Astrocyte (in vitro differentiated cells and primary cell): ENCODE measurements around the gene NINL. TPM values are rescaled to one million over a fixed set of nuclear protein-coding genes. Genes with fewer than 3 reads are reported as not detected.

Source experiments
- DNase-seq: peaks from one replicate; pipeline ENCODE4 v3.0.0-alpha.2; 2010; ENCODE audit warnings: low read depth
- FAIRE-seq: peaks from 2 replicates; lab custom pipeline; 2011; peaks lifted over from hg19 to GRCh38; lab: Jason Lieb, UNC
- H2AFZ ChIP-seq: 2 replicates; pipeline ENCODE4 v1.6.0; 2012; ENCODE audit warnings: low read depth, low read length, inconsistent platforms
- H3K27ac ChIP-seq: 2 replicates; pipeline ENCODE4 v1.5.1; 2011; ENCODE audit warnings: low read depth, low read length, inconsistent platforms
- H3K27me3 ChIP-seq: 2 replicates; pipeline ENCODE4 v1.6.0; 2011; ENCODE audit warnings: low read length, inconsistent platforms; ENCODE audit not compliant: insufficient read depth
- H3K36me3 ChIP-seq: 2 replicates; pipeline ENCODE4 v1.5.1; 2011; ENCODE audit warnings: low read length, inconsistent platforms; ENCODE audit not compliant: insufficient read depth
- H3K4me1 ChIP-seq: 2 replicates; pipeline ENCODE4 v1.5.1; 2011; ENCODE audit warnings: low read length, inconsistent platforms; ENCODE audit not compliant: insufficient read depth
- H3K4me2 ChIP-seq: 2 replicates; pipeline ENCODE4 v1.6.0; 2012; ENCODE audit warnings: low read length, inconsistent platforms
- H3K4me3 ChIP-seq: 2 replicates; pipeline ENCODE4 v1.5.1; 2011; ENCODE audit warnings: low read depth, mild to moderate bottlenecking, low read length, inconsistent platforms; ENCODE audit not compliant: insufficient read depth
- H3K79me2 ChIP-seq: 2 replicates; pipeline ENCODE4 v1.6.0; 2012; ENCODE audit warnings: mild to moderate bottlenecking, low read length, inconsistent platforms; ENCODE audit not compliant: insufficient read depth
- H3K9ac ChIP-seq: 2 replicates; pipeline ENCODE4 v1.6.0; 2012; ENCODE audit warnings: mild to moderate bottlenecking, low read length, inconsistent platforms
- H3K9me3 ChIP-seq: 2 replicates; pipeline ENCODE4 v1.5.1; 2012; ENCODE audit warnings: low read depth, mild to moderate bottlenecking, low read length, inconsistent platforms; ENCODE audit not compliant: insufficient read depth
- H4K20me1 ChIP-seq: 2 replicates; pipeline ENCODE4 v1.6.0; 2012; ENCODE audit warnings: low read length, inconsistent platforms; ENCODE audit not compliant: insufficient read depth
- H3K27ac Mint-ChIP-seq: one replicate; pipeline ENCODE4 v1.8.0; 2021; ENCODE audit warnings: mild to moderate bottlenecking, mixed read lengths; ENCODE audit not compliant: unreplicated experiment
- H3K27me3 Mint-ChIP-seq: one replicate; pipeline ENCODE4 v1.8.0; 2021; ENCODE audit warnings: low read depth, mixed read lengths; ENCODE audit not compliant: unreplicated experiment
- H3K36me3 Mint-ChIP-seq: one replicate; pipeline ENCODE4 v1.8.0; 2021; ENCODE audit warnings: low read depth, mixed read lengths; ENCODE audit not compliant: unreplicated experiment
- H3K4me1 Mint-ChIP-seq: one replicate; pipeline ENCODE4 v1.8.0; 2021; ENCODE audit warnings: low read depth, mixed read lengths; ENCODE audit not compliant: unreplicated experiment
- H3K4me3 Mint-ChIP-seq: one replicate; pipeline ENCODE4 v1.8.0; 2021; ENCODE audit warnings: mild to moderate bottlenecking, moderate library complexity, mixed read lengths; ENCODE audit not compliant: unreplicated experiment
- H3K9me3 Mint-ChIP-seq: one replicate; pipeline ENCODE4 v1.8.0; 2021; ENCODE audit warnings: mild to moderate bottlenecking, mixed read lengths; ENCODE audit not compliant: unreplicated experiment
- EZH2 ChIP-seq: IDR thresholded peaks from 2 replicates; pipeline ENCODE4 v1.6.1; 2012; ENCODE audit warnings: mild to moderate bottlenecking, low read length, inconsistent platforms; ENCODE audit not compliant: insufficient read depth
- total RNA-seq: library from RNA; stranded (reverse); gene quantifications from 2 replicates; pipeline ENCODE4 v1.2.1, GENCODE V29; 2021
- TF ChIP-seq, protein P1 (sequence below): IDR thresholded peaks from 2 replicates; pipeline ENCODE4 v1.5.1; 2011; ENCODE audit warnings: low read depth, mild to moderate bottlenecking, inconsistent platforms, low read length, moderate library complexity; ENCODE audit not compliant: insufficient read depth

Gene NINL
- total RNA-seq, 1 donor from 2014 or later, result 10.2 TPM

DNA sequence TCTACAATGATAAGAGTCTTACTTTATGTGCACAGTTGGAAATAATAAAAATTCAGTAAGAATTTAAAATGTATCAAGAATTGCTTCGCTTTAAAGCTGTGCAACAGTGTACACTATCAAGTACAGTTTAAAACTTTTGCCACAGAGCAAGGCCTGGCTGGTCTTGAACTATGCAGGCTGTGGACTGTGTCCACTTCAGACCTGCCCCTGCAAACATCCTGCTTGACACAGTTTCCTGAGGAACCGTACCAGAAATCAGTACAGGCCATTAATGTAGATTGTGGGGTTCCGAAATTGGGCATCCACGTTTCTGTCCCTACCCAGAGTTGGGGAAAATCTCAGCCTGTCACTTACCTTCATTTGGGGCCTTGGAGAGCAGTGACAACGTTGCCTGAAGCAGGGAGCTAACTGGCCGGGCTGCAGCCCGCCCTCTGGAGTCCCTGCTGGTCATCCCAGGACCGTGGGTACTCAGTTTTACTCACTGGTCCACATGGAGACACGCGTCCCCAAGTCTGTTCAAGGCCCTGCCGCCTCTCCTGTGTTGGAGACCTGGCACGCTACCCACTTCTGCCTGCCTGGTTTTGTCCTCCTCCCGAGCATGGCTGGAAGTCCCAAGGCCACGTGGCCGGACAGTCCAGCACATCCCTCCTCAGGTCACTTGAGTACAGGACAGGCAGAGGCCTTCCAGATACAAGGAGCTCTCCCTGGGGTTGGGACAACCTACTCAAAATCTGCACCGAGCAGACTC is 8.4 kb downstream of the NINL start:
- peaks cover 13% of the 10 kb centered on the region for H3K36me3 Mint-ChIP-seq
- peaks cover 46% of the 10 kb centered on the region for H4K20me1 ChIP-seq
- no peaks in the 10 kb centered on the region for H3K27me3 ChIP-seq
- H3K4me3 ChIP-seq, result no peak overlapping the region
- H3K27ac ChIP-seq, result no peak overlapping the region
- TF ChIP-seq, protein P1, sequence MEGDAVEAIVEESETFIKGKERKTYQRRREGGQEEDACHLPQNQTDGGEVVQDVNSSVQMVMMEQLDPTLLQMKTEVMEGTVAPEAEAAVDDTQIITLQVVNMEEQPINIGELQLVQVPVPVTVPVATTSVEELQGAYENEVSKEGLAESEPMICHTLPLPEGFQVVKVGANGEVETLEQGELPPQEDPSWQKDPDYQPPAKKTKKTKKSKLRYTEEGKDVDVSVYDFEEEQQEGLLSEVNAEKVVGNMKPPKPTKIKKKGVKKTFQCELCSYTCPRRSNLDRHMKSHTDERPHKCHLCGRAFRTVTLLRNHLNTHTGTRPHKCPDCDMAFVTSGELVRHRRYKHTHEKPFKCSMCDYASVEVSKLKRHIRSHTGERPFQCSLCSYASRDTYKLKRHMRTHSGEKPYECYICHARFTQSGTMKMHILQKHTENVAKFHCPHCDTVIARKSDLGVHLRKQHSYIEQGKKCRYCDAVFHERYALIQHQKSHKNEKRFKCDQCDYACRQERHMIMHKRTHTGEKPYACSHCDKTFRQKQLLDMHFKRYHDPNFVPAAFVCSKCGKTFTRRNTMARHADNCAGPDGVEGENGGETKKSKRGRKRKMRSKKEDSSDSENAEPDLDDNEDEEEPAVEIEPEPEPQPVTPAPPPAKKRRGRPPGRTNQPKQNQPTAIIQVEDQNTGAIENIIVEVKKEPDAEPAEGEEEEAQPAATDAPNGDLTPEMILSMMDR, result no peak
- TF ChIP-seq EZH2, result no peak
- DNase-seq (no peak), FAIRE-seq (no peak)
- no peaks in the 10 kb centered on the region for H3K9me3 ChIP-seq
- no peak overlapping the region for H3K4me3 Mint-ChIP-seq
- no peaks in the 10 kb centered on the region for H3K27me3 Mint-ChIP-seq
- H3K79me2 ChIP-seq, result peaks cover 55% of the 10 kb centered on the region
- no peaks in the 10 kb centered on the region for H3K36me3 ChIP-seq
- no peak overlapping the region for H3K4me2 ChIP-seq
- no peak overlapping the region for H3K27ac Mint-ChIP-seq
- H3K9me3 Mint-ChIP-seq, result no peaks in the 10 kb centered on the region
- no peak overlapping the region for H2AFZ ChIP-seq
- H3K4me1 Mint-ChIP-seq, result peaks cover 3% of the 10 kb centered on the region
- H3K4me1 ChIP-seq, result peaks cover 17% of the 10 kb centered on the region
- H3K9ac ChIP-seq, result no peak overlapping the region

DNA sequence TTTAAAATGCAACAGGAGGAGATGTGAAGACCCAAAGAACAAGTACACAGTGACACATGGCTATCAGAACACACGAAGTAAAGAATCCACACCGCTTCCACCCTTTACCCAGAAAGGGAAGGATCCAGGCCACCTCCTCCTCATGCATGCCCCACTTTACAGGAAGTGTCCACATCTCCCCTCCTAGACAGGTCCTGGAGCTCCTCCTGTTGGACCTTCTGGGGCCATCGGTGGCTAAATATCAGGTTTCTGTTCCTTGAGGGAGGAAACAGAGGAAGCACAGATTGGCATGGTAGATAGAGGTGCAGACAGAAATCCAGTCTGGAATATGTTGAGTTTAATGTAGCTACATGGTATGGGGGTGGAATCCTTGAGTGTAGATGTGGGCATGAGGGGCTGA is 10.9 kb downstream of the NINL start:
- H3K36me3 ChIP-seq, result no peaks in the 10 kb centered on the region

More for the DNA sequence above, 10.9 kb downstream of the NINL start:
- peaks cover 46% of the 10 kb centered on the region for H4K20me1 ChIP-seq
- H3K79me2 ChIP-seq, result peaks cover 56% of the 10 kb centered on the region
- H3K4me2 ChIP-seq, result no peak overlapping the region
- peaks cover 15% of the 10 kb centered on the region for H3K4me1 ChIP-seq
- Mint-ChIP-seq H3K4me3 (no peak overlapping the region), H3K27ac (no peak overlapping the region), H3K36me3 (peaks cover 6% of the 10 kb centered on the region), H3K4me1 (peaks cover under 1% of the 10 kb centered on the region), H3K27me3 (no peaks in the 10 kb centered on the region), H3K9me3 (no peaks in the 10 kb centered on the region)
- no peak for FAIRE-seq
- no peak overlapping the region for H3K9ac ChIP-seq
- peak; percentile 12 for DNase-seq
- no peak overlapping the region for H2AFZ ChIP-seq
- no peaks in the 10 kb centered on the region for H3K9me3 ChIP-seq
- H3K4me3 ChIP-seq, result no peak overlapping the region
- no peak overlapping the region for H3K27ac ChIP-seq
- no peaks in the 10 kb centered on the region for H3K27me3 ChIP-seq
- TF ChIP-seq, protein P1, result no peak
- TF ChIP-seq EZH2, result no peak
